Testis (tissue), 3 donors: ENCODE measurements around the gene ETHE1. TPM values are rescaled to one million over a fixed set of nuclear protein-coding genes. Genes with fewer than 3 reads are reported as not detected.

Source experiments
- DNase-seq: peaks from one replicate; pipeline ENCODE4 v3.0.0-alpha.2; 2019
- H3K27ac ChIP-seq, 2 donors: fragments of 200-600 bp; sonication (generic); one replicate each; pipeline ENCODE4 v1.5.1; 2019
- H3K27me3 ChIP-seq: fragments of 200-600 bp; sonication (generic); one replicate; pipeline ENCODE4 v1.5.1; 2019
- H3K36me3 ChIP-seq: fragments of 200-600 bp; sonication (generic); one replicate; pipeline ENCODE4 v1.5.1; 2017; ENCODE audit warnings: low read depth; ENCODE audit errors: missing control alignments
- H3K4me1 ChIP-seq: fragments of 200-600 bp; sonication (generic); one replicate; pipeline ENCODE4 v1.5.1; 2019
- H3K4me3 ChIP-seq, 2 donors: fragments of 200-600 bp; sonication (generic); one replicate each; pipeline ENCODE4 v1.5.1; 2017 to 2019
- H3K9me3 ChIP-seq: fragments of 200-600 bp; sonication (generic); one replicate; pipeline ENCODE4 v1.5.1; 2017
- POLR2A ChIP-seq: fragments of 450-650 bp; IDR thresholded peaks from one replicate; pipeline ENCODE4 v1.6.1; 2017; ENCODE audit warnings: antibody characterized with exemption, mild to moderate bottlenecking, moderate library complexity
- WGBS, 2 donors: methylation state at CpG; one replicate each; pipeline ENCODE4 v1.1.5; 2018; 5-methylcytosine and 5-hydroxymethylcytosine counted together
- intact Hi-C: fragments of 100-400 bp; cut with DNase I; formaldehyde crosslinking; loops from one replicate; pipeline ENCODE4 v1.15.1; 2023; ENCODE audit warnings: low total_unique reads
- polyA plus RNA-seq: library from polyadenylated mRNA; stranded (reverse); fragments of 350-450 nt; fragmentation: Illumina TruSeq; extraction: RNeasy Lipid Tissue Mini Kit (QIAGEN cat#74804); gene quantifications from one replicate; pipeline ENCODE4 v1.2.3, GENCODE V29; 2014; ENCODE audit warnings: low read depth, low replicate concordance; ENCODE audit not compliant: insufficient read depth
- total RNA-seq, 2 donors: library from RNA; depleted of rRNA; stranded (reverse); fragments of >200 nt; gene quantifications; one replicate each; pipeline ENCODE4 v1.2.3, GENCODE V29; 2016
- TF ChIP-seq, protein P1 (sequence below), 3 experiments: fragments of 450-650 bp in 2 of 3; fragments of 200-600 bp in 1 of 3; sonication (generic) in 1 of 3; IDR thresholded peaks; one replicate each; pipeline ENCODE4 v1.5.1; 2016 to 2019; ENCODE audit warnings: antibody characterized with exemption in 3 of 3, mild to moderate bottlenecking in 2 of 3, moderate library complexity in 1 of 3

ETHE1 gene
- total and polyA plus RNA-seq, 3 donors from 2014 or later: 11.2 to 13.1 (median 11.5) TPM

GRCh38 chr19:43482193-43482592, 44.8 kb downstream of the ETHE1 start:
- no peaks in the 10 kb centered on the region for H3K4me1 ChIP-seq
- no peaks in the 10 kb centered on the region for H3K9me3 ChIP-seq
- H3K4me3 ChIP-seq: no peak overlapping the region
- TF ChIP-seq, protein P1, sequence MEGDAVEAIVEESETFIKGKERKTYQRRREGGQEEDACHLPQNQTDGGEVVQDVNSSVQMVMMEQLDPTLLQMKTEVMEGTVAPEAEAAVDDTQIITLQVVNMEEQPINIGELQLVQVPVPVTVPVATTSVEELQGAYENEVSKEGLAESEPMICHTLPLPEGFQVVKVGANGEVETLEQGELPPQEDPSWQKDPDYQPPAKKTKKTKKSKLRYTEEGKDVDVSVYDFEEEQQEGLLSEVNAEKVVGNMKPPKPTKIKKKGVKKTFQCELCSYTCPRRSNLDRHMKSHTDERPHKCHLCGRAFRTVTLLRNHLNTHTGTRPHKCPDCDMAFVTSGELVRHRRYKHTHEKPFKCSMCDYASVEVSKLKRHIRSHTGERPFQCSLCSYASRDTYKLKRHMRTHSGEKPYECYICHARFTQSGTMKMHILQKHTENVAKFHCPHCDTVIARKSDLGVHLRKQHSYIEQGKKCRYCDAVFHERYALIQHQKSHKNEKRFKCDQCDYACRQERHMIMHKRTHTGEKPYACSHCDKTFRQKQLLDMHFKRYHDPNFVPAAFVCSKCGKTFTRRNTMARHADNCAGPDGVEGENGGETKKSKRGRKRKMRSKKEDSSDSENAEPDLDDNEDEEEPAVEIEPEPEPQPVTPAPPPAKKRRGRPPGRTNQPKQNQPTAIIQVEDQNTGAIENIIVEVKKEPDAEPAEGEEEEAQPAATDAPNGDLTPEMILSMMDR (IDR thresholded peaks at IDR 0.05): no peak
- no peak for TF ChIP-seq POLR2A
- H3K27ac ChIP-seq: no peak overlapping the region
- no peaks in the 10 kb centered on the region for H3K36me3 ChIP-seq
- DNase-seq: no peak
- intact Hi-C loops: no loop called here
- 90 to 97% methylated on average over 3 to 4 of the region's 4 CpGs for WGBS, 2 donors
- no peaks in the 10 kb centered on the region for H3K27me3 ChIP-seq

DNA sequence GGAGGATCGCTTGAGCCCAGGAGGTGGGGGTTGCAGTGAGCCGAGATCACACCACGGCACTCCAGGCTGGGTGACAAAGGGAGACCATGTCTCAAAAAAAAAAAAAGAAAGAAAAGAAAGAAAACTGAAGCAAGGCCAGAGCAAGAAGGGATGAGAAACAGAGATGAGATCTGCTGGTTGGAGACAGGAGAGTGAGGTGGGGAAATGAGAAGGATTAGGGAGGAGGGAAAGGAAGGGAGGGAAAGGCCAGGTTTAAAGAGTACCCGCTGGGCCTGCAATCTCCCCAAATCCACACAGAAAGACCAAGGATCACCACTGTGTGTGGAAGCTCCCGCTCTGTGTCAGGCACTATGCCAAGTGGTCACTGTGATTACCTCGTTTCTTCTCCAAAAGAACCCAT, 45.3 kb downstream of the ETHE1 start:
- H3K36me3 ChIP-seq: no peaks in the 10 kb centered on the region
- DNase-seq: no peak
- TF ChIP-seq, protein P1 (IDR thresholded peaks at IDR 0.05): no peak
- TF ChIP-seq POLR2A: no peak
- no peaks in the 10 kb centered on the region for H3K4me1 ChIP-seq
- H3K27me3 ChIP-seq: no peaks in the 10 kb centered on the region
- no peak overlapping the region for H3K27ac ChIP-seq
- no peaks in the 10 kb centered on the region for H3K9me3 ChIP-seq
- intact Hi-C loops: no loop called here
- 83 to 91% methylated on average over 6 of the region's 6 CpGs for WGBS, 2 donors
- H3K4me3 ChIP-seq: no peak overlapping the region

DNA sequence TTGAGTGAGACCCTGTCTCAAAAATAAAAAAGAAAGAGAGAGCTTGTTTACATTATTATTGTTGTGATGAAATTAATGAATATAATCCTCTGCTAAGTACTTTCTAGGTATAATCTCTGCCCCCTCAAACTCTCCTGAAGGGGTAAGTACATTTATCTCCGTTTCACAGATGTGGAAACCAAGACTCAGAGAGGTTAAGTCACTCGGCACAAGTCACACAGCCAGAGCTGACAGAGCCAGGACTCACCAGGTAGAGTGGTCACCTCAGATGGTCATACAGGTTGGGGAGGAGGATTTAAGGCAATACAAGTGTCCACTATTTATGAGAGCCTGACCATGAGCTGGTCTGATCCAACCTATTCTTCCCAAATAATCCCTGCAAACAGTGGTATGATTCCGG, 46.4 kb downstream of the ETHE1 start:
- intact Hi-C loops: no loop called here
- Histone ChIP-seq H3K27me3 (no peaks in the 10 kb centered on the region), H3K4me3 (no peak overlapping the region), H3K9me3 (no peaks in the 10 kb centered on the region), H3K27ac (no peak overlapping the region), H3K36me3 (no peaks in the 10 kb centered on the region), H3K4me1 (no peaks in the 10 kb centered on the region)
- TF ChIP-seq, protein P1 (IDR thresholded peaks at IDR 0.05): no peak
- no peak for TF ChIP-seq POLR2A
- DNase-seq: no peak
- WGBS, 2 donors: 99 to 100% methylated on average over 3 of the region's 3 CpGs

GRCh38 chr19:43479961-43480561, 46.9 kb downstream of the ETHE1 start:
- H3K27me3 ChIP-seq: no peaks in the 10 kb centered on the region
- intact Hi-C loops: no loop called here
- TF ChIP-seq, protein P1 (IDR thresholded peaks at IDR 0.05): no peak
- TF ChIP-seq POLR2A: no peak
- H3K4me1 ChIP-seq: no peaks in the 10 kb centered on the region
- no peak for DNase-seq
- H3K36me3 ChIP-seq: no peaks in the 10 kb centered on the region
- no peak overlapping the region for H3K27ac ChIP-seq
- H3K4me3 ChIP-seq: no peak overlapping the region
- H3K9me3 ChIP-seq: no peaks in the 10 kb centered on the region
- 89 to 95% methylated on average over 4 of the region's 4 CpGs for WGBS, 2 donors

DNA sequence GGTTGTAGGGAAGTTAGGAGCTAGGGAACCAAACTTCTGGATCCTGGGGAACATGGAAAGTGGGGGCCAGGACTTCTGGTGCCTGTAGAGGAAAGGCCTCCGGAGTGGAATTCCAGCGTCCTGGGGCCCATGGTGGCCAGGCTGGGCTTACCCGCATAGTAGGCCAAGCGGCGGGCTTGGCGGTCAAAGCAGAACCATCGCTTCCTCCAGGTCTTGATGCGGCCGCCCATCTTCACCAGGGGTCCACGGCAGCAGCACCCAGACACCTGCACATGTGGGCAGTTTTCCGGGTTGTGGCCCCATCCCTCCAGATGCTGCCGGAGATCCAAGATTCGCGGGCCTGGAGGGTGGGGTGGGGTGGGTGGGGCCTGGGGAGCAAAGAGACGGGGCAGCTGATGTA, 47.8 kb downstream of the ETHE1 start:
- intact Hi-C loops: no loop called here
- H3K9me3 ChIP-seq: no peaks in the 10 kb centered on the region
- TF ChIP-seq, protein P1 (IDR thresholded peaks at IDR 0.05): no peak
- no peak for TF ChIP-seq POLR2A
- no peak for DNase-seq
- no peaks in the 10 kb centered on the region for H3K4me1 ChIP-seq
- H3K27ac ChIP-seq: no peak overlapping the region
- H3K4me3 ChIP-seq: no peak overlapping the region
- H3K27me3 ChIP-seq: no peaks in the 10 kb centered on the region
- 80 to 95% methylated on average over 1 to 15 of the region's 15 CpGs for WGBS, 2 donors
- no peaks in the 10 kb centered on the region for H3K36me3 ChIP-seq
